ENCODE data around the gene SPEN. TPM values are rescaled to one million over a fixed set of nuclear protein-coding genes. Genes with fewer than 3 reads are reported as not detected.

The SPEN gene
- total and polyA plus RNA-seq, 9 of the 15 experiments (the other 6 are each of a cell fraction or from before 2014, with no cell fraction given), result 5.7 to 87.5 (median 27.2) TPM

DNA sequence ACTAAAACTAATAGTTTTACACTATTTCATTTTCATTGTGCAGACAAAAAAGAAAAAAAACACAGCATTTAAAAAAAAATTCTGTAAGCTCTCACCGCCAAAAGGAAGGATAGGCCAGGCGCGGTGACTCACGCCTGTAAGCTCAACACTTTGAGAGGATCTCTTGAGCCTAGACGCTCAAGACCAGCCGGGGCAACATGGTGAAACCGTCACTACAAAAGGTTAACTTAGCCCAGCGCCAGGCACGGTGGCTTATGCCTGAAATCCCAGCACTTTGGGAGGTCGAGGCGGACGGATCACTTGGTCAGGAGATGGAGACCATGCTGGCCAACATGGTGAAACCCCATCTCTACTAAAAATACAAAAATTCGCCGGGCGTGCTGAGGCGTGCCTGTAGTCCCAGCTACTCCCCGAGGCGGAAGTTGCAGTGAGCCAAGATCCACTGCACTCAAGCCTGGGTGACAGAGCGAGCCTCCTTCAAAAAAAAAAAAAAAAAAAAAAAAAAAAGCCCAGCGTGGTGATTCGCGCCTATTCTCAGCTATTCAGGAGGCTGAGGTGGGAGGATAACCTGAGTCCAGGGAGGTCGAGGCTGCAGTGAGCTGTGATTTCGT lies 14.3 kb upstream of the SPEN start (continued):
- TF ChIP-seq SMARCC2 (IDR thresholded peaks at IDR 0.05; ENCODE audit: low read depth) (no peak; the same call in 1 of the 2 replicates), KLF10 (CRISPR knock-in tag; IDR thresholded peaks at IDR 0.05) (no peak), ZNF175 (CRISPR knock-in tag; IDR thresholded peaks at IDR 0.05; ENCODE audit: low read depth) (peak; percentile 62; the same call in 1 of the 2 replicates), ZNF224 (CRISPR knock-in tag; IDR thresholded peaks at IDR 0.05) (no peak), SMAD3 (CRISPR knock-in tag; conservative IDR thresholded peaks at IDR 0.05) (no peak), RCOR1 (IDR thresholded peaks at IDR 0.05; ENCODE audit: borderline replicate concordance in 1 of 2, low read depth in 2 of 2, low read length in 2 of 2) (0 out of 4 replicates have a peak, but pooled peaks of 1 of the 2 experiments have one; percentile 44), ELF1 (tag; IDR thresholded peaks at IDR 0.05) (peak; percentile 83), MCM5 (IDR thresholded peaks at IDR 0.05; ENCODE audit: low read depth) (no peak), ASH1L (IDR thresholded peaks at IDR 0.05; ENCODE audit: borderline replicate concordance, low read depth, partially characterized antibody) (no peak), YBX1 (IDR thresholded peaks at IDR 0.05) (no peak)
- TF ChIP-seq, protein P1, sequence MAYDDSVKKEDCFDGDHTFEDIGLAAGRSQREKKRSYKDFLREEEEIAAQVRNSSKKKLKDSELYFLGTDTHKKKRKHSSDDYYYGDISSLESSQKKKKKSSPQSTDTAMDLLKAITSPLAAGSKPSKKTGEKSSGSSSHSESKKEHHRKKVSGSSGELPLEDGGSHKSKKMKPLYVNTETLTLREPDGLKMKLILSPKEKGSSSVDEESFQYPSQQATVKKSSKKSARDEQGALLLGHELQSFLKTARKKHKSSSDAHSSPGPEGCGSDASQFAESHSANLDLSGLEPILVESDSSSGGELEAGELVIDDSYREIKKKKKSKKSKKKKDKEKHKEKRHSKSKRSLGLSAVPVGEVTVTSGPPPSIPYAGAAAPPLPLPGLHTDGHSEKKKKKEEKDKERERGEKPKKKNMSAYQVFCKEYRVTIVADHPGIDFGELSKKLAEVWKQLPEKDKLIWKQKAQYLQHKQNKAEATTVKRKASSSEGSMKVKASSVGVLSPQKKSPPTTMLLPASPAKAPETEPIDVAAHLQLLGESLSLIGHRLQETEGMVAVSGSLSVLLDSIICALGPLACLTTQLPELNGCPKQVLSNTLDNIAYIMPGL (CRISPR knock-in tag; IDR thresholded peaks at IDR 0.05), result no peak
- TF ChIP-seq, protein P2, sequence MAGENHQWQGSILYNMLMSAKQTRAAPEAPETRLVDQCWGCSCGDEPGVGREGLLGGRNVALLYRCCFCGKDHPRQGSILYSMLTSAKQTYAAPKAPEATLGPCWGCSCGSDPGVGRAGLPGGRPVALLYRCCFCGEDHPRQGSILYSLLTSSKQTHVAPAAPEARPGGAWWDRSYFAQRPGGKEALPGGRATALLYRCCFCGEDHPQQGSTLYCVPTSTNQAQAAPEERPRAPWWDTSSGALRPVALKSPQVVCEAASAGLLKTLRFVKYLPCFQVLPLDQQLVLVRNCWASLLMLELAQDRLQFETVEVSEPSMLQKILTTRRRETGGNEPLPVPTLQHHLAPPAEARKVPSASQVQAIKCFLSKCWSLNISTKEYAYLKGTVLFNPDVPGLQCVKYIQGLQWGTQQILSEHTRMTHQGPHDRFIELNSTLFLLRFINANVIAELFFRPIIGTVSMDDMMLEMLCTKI (IDR thresholded peaks at IDR 0.05; ENCODE audit: partially characterized antibody), result no peak
- TF ChIP-seq, protein P3, sequence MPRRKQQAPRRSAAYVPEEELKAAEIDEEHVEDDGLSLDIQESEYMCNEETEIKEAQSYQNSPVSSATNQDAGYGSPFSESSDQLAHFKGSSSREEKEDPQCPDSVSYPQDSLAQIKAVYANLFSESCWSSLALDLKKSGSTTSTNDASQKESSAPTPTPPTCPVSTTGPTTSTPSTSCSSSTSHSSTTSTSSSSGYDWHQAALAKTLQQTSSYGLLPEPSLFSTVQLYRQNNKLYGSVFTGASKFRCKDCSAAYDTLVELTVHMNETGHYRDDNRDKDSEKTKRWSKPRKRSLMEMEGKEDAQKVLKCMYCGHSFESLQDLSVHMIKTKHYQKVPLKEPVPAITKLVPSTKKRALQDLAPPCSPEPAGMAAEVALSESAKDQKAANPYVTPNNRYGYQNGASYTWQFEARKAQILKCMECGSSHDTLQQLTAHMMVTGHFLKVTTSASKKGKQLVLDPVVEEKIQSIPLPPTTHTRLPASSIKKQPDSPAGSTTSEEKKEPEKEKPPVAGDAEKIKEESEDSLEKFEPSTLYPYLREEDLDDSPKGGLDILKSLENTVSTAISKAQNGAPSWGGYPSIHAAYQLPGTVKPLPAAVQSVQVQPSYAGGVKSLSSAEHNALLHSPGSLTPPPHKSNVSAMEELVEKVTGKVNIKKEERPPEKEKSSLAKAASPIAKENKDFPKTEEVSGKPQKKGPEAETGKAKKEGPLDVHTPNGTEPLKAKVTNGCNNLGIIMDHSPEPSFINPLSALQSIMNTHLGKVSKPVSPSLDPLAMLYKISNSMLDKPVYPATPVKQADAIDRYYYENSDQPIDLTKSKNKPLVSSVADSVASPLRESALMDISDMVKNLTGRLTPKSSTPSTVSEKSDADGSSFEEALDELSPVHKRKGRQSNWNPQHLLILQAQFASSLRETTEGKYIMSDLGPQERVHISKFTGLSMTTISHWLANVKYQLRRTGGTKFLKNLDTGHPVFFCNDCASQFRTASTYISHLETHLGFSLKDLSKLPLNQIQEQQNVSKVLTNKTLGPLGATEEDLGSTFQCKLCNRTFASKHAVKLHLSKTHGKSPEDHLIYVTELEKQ (CRISPR knock-in tag; IDR thresholded peaks at IDR 0.05), result no peak
- TF ChIP-seq, protein P4, sequence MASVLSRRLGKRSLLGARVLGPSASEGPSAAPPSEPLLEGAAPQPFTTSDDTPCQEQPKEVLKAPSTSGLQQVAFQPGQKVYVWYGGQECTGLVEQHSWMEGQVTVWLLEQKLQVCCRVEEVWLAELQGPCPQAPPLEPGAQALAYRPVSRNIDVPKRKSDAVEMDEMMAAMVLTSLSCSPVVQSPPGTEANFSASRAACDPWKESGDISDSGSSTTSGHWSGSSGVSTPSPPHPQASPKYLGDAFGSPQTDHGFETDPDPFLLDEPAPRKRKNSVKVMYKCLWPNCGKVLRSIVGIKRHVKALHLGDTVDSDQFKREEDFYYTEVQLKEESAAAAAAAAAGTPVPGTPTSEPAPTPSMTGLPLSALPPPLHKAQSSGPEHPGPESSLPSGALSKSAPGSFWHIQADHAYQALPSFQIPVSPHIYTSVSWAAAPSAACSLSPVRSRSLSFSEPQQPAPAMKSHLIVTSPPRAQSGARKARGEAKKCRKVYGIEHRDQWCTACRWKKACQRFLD (CRISPR knock-in tag; IDR thresholded peaks at IDR 0.05), result peak; percentile 79; the same call in 1 of the 2 replicates
- TF ChIP-seq, protein P5, sequence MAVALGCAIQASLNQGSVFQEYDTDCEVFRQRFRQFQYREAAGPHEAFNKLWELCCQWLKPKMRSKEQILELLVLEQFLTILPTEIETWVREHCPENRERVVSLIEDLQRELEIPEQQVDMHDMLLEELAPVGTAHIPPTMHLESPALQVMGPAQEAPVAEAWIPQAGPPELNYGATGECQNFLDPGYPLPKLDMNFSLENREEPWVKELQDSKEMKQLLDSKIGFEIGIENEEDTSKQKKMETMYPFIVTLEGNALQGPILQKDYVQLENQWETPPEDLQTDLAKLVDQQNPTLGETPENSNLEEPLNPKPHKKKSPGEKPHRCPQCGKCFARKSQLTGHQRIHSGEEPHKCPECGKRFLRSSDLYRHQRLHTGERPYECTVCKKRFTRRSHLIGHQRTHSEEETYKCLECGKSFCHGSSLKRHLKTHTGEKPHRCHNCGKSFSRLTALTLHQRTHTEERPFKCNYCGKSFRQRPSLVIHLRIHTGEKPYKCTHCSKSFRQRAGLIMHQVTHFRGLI (CRISPR knock-in tag; IDR thresholded peaks at IDR 0.05), result no peak
- TF ChIP-seq, protein P6, sequence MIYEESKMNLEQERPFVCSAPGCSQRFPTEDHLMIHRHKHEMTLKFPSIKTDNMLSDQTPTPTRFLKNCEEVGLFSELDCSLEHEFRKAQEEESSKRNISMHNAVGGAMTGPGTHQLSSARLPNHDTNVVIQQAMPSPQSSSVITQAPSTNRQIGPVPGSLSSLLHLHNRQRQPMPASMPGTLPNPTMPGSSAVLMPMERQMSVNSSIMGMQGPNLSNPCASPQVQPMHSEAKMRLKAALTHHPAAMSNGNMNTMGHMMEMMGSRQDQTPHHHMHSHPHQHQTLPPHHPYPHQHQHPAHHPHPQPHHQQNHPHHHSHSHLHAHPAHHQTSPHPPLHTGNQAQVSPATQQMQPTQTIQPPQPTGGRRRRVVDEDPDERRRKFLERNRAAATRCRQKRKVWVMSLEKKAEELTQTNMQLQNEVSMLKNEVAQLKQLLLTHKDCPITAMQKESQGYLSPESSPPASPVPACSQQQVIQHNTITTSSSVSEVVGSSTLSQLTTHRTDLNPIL (CRISPR knock-in tag; IDR thresholded peaks at IDR 0.05), result no peak

Data from K562 (cell line).